ENCODE measurements around the gene FRMD7.

DNA sequence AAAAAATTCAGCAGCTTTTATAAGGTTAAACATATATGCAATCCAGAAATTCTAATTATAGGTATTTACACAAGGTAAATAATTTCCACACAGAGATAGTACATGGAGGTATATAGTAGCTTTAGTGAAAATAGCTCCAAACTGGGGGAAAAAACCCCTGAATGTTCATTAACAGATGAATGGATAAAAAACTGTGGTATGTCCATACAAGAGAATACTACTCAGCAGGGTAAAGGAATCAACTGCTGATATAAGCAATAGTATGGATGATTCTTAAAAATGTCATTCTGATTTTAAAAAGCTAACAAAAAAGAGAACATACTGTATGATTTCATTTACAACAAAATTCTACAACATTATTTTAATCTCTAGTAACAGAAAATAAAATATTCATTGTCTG lies 37.2 kb upstream of the FRMD7 start:
- TF ChIP-seq, protein P1, sequence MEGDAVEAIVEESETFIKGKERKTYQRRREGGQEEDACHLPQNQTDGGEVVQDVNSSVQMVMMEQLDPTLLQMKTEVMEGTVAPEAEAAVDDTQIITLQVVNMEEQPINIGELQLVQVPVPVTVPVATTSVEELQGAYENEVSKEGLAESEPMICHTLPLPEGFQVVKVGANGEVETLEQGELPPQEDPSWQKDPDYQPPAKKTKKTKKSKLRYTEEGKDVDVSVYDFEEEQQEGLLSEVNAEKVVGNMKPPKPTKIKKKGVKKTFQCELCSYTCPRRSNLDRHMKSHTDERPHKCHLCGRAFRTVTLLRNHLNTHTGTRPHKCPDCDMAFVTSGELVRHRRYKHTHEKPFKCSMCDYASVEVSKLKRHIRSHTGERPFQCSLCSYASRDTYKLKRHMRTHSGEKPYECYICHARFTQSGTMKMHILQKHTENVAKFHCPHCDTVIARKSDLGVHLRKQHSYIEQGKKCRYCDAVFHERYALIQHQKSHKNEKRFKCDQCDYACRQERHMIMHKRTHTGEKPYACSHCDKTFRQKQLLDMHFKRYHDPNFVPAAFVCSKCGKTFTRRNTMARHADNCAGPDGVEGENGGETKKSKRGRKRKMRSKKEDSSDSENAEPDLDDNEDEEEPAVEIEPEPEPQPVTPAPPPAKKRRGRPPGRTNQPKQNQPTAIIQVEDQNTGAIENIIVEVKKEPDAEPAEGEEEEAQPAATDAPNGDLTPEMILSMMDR (IDR thresholded peaks at IDR 0.05) = no peak
- TF ChIP-seq POLR2A (IDR thresholded peaks at IDR 0.05) (no peak), POLR2AphosphoS5 (IDR thresholded peaks at IDR 0.05) (no peak)

All from gastroesophageal sphincter (tissue), 3 donors.